Right renal pelvis (tissue), 4 donors: ENCODE results near the gene KCNIP3. TPM values are rescaled to one million over a fixed set of nuclear protein-coding genes. Genes with fewer than 3 reads are reported as not detected.

Experiments
- polyA plus RNA-seq, 4 donors: library from polyadenylated mRNA; unstranded; fragments of 120-200 nt; gene quantifications; one replicate each; pipeline ENCODE4 v1.2.1, GENCODE V29; 2013; ENCODE audit not compliant: insufficient read length in 4 of 4

Gene KCNIP3
- polyA plus RNA-seq, 4 donors: 14.6 to 16.8 (median 15.3) TPM

Other genes starting within 250 kb of the KCNIP3 start
- 10 to 100 TPM; 63.0 to 75.7 (median 63.7) TPM for gene MRPS5, start 175.5 kb upstream of the KCNIP3 start, polyA plus RNA-seq
- 10 to 100 TPM; 21.6 to 35.2 (median 23.4) TPM for gene ZNF514, start 137.5 kb upstream of the KCNIP3 start, polyA plus RNA-seq
- gene ZNF2, start 131.5 kb upstream of the KCNIP3 start, polyA plus RNA-seq: 1 to 10 TPM; 7.6 to 9.5 (median 8.1) TPM
- gene ZNF892, start 89.8 kb upstream of the KCNIP3 start, polyA plus RNA-seq: 1 to 10 TPM; 3.9 to 4.9 (median 4.9) TPM
- gene PROM2, start 22.9 kb upstream of the KCNIP3 start, polyA plus RNA-seq: 10 to 100 TPM; 24.9 to 45.1 (median 34.7) TPM
- gene FAHD2A, start 105.4 kb downstream of the KCNIP3 start, polyA plus RNA-seq: 10 to 100 TPM; 35.2 to 40.3 (median 38.0) TPM
- gene TRIM43B, start 187.4 kb downstream of the KCNIP3 start, polyA plus RNA-seq: under 1 TPM in 2 of 4 donors, not detected in 2; 0.44 to 0.57 TPM